HCT116 (cell line): ENCODE measurements around the gene STIMATE. TPM values are rescaled to one million over a fixed set of nuclear protein-coding genes. Genes with fewer than 3 reads are reported as not detected.

Experiments
- ATAC-seq: fragments of 200-7000 bp; cut with Tn5 transposase; 2 replicates; pipeline ENCODE4 v1.9.1; 2020; ENCODE audit warnings: mild to moderate bottlenecking, moderate library complexity
- BruUV-seq: library from RNA; stranded (reverse); fragments of 400-500 nt; replicated peaks from 2 replicates; lab custom pipeline; 2021; lab: Mats Ljungman, UMichigan
- CTCF ChIA-PET: fragments of 300-600 bp; sonication (Branson Sonifier 250); formaldehyde crosslinking; loops from one replicate; lab custom pipeline; 2021; ENCODE audit warnings: antibody characterized with exemption; lab: Charles Lee
- POLR2A ChIA-PET: fragments of 300-600, 350-600 bp; sonication (Branson Sonifier 250); formaldehyde crosslinking; loops from one replicate; lab custom pipeline; 2021; ENCODE audit warnings: antibody characterized with exemption; lab: Charles Lee
- RAD21 ChIA-PET, 2 experiments: fragments of 300-600 bp; sonication (Branson Sonifier 250); formaldehyde crosslinking; loops; one replicate each; lab custom pipeline; 2023; ENCODE audit warnings: low total read pairs in 2 of 2; ENCODE audit not compliant: uncharacterized antibody in 2 of 2, unreplicated experiment in 2 of 2, low non-redundant PET in 1 of 2; lab: Charles Lee
- DNase-seq: peaks from one replicate; pipeline ENCODE4 v3.0.0-alpha.2; 2010; ENCODE audit warnings: low read depth, low spot score
- H2AFZ ChIP-seq: fragments of 200-600 bp; shearing (Covaris generic), sonication (generic); 2 replicates; pipeline ENCODE4 v1.6.1; 2017; ENCODE audit warnings: low read depth, mixed run types, mixed read lengths, antibody characterized with exemption, low read length; ENCODE audit not compliant: poor library complexity, severe bottlenecking
- H3K27ac ChIP-seq: 2 replicates; pipeline ENCODE4 v1.5.1; 2012; ENCODE audit warnings: low read depth, low read length
- H3K27me3 ChIP-seq: fragments of 200-600 bp; sonication (generic); 2 replicates; pipeline ENCODE4 v1.6.1; 2016; ENCODE audit warnings: mixed run types, low read length, mixed read lengths; ENCODE audit not compliant: insufficient read depth
- H3K36me3 ChIP-seq, 2 experiments: fragments of 200-500 bp in 1 of 2; fragments of 200-600 bp in 1 of 2; sonication (Bioruptor generic) in 1 of 2; sonication (generic) in 1 of 2; 2 replicates each; pipeline versions ENCODE4 v1.5.1 to v1.6.1; 2014 to 2016; ENCODE audit warnings: low read length in 2 of 2, inconsistent platforms in 1 of 2, mixed read lengths in 1 of 2, mixed run types in 1 of 2; ENCODE audit not compliant: insufficient read depth in 2 of 2, control insufficient read depth in 1 of 2
- H3K4me1 ChIP-seq, 2 experiments: fragments of 200-600 bp in 1 of 2; sonication (generic) in 1 of 2; 2 replicates each; pipeline versions ENCODE4 v1.5.1 to v1.6.1; 2012 to 2017; ENCODE audit warnings: low read length in 2 of 2, inconsistent platforms in 1 of 2, mild to moderate bottlenecking in 1 of 2, mixed read lengths in 1 of 2, mixed run types in 1 of 2, moderate library complexity in 1 of 2; ENCODE audit not compliant: insufficient read depth in 2 of 2, control insufficient read depth in 1 of 2
- H3K4me2 ChIP-seq: fragments of 200-600 bp; sonication (generic); 2 replicates; pipeline ENCODE4 v1.6.1; 2017; ENCODE audit warnings: mixed run types, low read length, mixed read lengths
- H3K4me3 ChIP-seq, 2 experiments: fragments of 200-600 bp in 1 of 2; sonication (generic) in 1 of 2; replicated peaks in 1 of 2; 2 replicates each; pipeline ENCODE4 v1.5.1; 2011 to 2016; ENCODE audit warnings: low read length in 2 of 2, control low read depth in 1 of 2, low read depth in 1 of 2, mild to moderate bottlenecking in 1 of 2, mixed read lengths in 1 of 2, mixed run types in 1 of 2
- H3K79me2 ChIP-seq: fragments of 200-600 bp; sonication (generic); 2 replicates; pipeline ENCODE4 v1.6.1; 2017; ENCODE audit warnings: mild to moderate bottlenecking, mixed run types, low read length, moderate library complexity, mixed read lengths; ENCODE audit not compliant: insufficient read depth
- H3K9ac ChIP-seq: fragments of 200-600 bp; sonication (generic); 2 replicates; pipeline ENCODE4 v1.6.1; 2016; ENCODE audit warnings: low read length, mixed read lengths
- H3K9me2 ChIP-seq: fragments of 200-600 bp; sonication (generic), shearing (Covaris generic); 2 replicates; pipeline ENCODE4 v1.6.1; 2017; ENCODE audit warnings: mixed run types, mild to moderate bottlenecking, moderate library complexity; ENCODE audit not compliant: insufficient read depth
- H3K9me3 ChIP-seq, 2 experiments: fragments of 200-500 bp in 1 of 2; fragments of 200-600 bp in 1 of 2; sonication (Bioruptor generic) in 1 of 2; sonication (generic) in 1 of 2; 2 replicates each; pipeline ENCODE4 v1.6.1; 2014 to 2017; ENCODE audit warnings: low read length in 2 of 2, mixed read lengths in 2 of 2, inconsistent platforms in 1 of 2, low read depth in 1 of 2, mild to moderate bottlenecking in 1 of 2, mixed run types in 1 of 2, moderate library complexity in 1 of 2; ENCODE audit not compliant: control insufficient read depth in 1 of 2, insufficient read depth in 1 of 2
- H4K20me1 ChIP-seq: fragments of 200-600 bp; sonication (generic), shearing (Covaris generic); 2 replicates; pipeline ENCODE4 v1.6.1; 2017; ENCODE audit warnings: mixed run types, mild to moderate bottlenecking, moderate library complexity; ENCODE audit not compliant: insufficient read depth
- CEBPB ChIP-seq: IDR thresholded peaks from 2 replicates; pipeline ENCODE4 v1.6.1; 2012; ENCODE audit warnings: low read depth
- ELF1 ChIP-seq: IDR thresholded peaks from 2 replicates; pipeline ENCODE4 v1.6.1; 2012; ENCODE audit warnings: low read depth, borderline replicate concordance
- EZH2phosphoT487 ChIP-seq: fragments of 200-600 bp; IDR thresholded peaks from 2 replicates; pipeline ENCODE4 v1.6.1; 2018; ENCODE audit warnings: antibody characterized with exemption, borderline replicate concordance
- POLR2AphosphoS5 ChIP-seq: IDR thresholded peaks from 2 replicates; pipeline ENCODE4 v1.6.1; 2011; ENCODE audit warnings: mild to moderate bottlenecking, low read depth, low read length, moderate library complexity
- SRF ChIP-seq: IDR thresholded peaks from 2 replicates; pipeline ENCODE4 v1.6.1; 2012; ENCODE audit warnings: low read depth
- intact Hi-C: fragments of 100-400 bp; cut with micrococcal nuclease; formaldehyde crosslinking; loops from 2 replicates; pipeline ENCODE4 v1.10.0; 2022
- total RNA-seq: library from RNA; stranded (reverse); gene quantifications from one replicate; pipeline ENCODE4 v1.2.1, GENCODE V29; 2021; ENCODE audit not compliant: unreplicated experiment

The STIMATE gene
- total RNA-seq, 1 experiment from 2014 or later = 20.2 TPM

- DNase-seq (no peak), ATAC-seq (no peak)
- Histone ChIP-seq H3K4me2 (no peak overlapping the region), H3K27me3 (no peaks in the 10 kb centered on the region), H2AFZ (no peak overlapping the region), H3K9me2 (no peaks in the 10 kb centered on the region), H3K4me1 (no peaks in the 10 kb centered on the region), H3K9me3 (no peaks in the 10 kb centered on the region), H3K27ac (no peak overlapping the region), H3K36me3 (peaks cover 10 to 19% of the 10 kb centered on the region in 2 experiments), H4K20me1 (no peaks in the 10 kb centered on the region), H3K9ac (no peak overlapping the region), H3K79me2 (no peaks in the 10 kb centered on the region), H3K4me3 (no peak overlapping the region)
- TF ChIP-seq SRF (no peak), ELF1 (no peak)
- no TSS peak for BruUV-seq
- intact Hi-C loops = no loop called here
- CTCF ChIA-PET = no interaction called here
- POLR2A ChIA-PET = no interaction called here
- RAD21 ChIA-PET = no interaction called here
These were observed 15.8 kb upstream of the STIMATE start for GRCh38 chr3:52912885-52913731.

- no peaks in the 10 kb centered on the region for H3K4me1 ChIP-seq
- no peak overlapping the region for H2AFZ ChIP-seq
- no peak overlapping the region for H3K4me2 ChIP-seq
- no TSS peak for BruUV-seq
- DNase-seq = no peak
- no peak overlapping the region for H3K4me3 ChIP-seq
- RAD21 ChIA-PET = no interaction called here
- no peaks in the 10 kb centered on the region for H3K9me2 ChIP-seq
- H4K20me1 ChIP-seq = no peaks in the 10 kb centered on the region
- POLR2A ChIA-PET = no interaction called here
- no peaks in the 10 kb centered on the region for H3K79me2 ChIP-seq
- intact Hi-C loops = no loop called here
- H3K9ac ChIP-seq = no peak overlapping the region
- TF ChIP-seq EZH2phosphoT487 (no peak), POLR2AphosphoS5 (no peak), CEBPB (no peak)
- H3K36me3 ChIP-seq = peaks cover 16 to 24% of the 10 kb centered on the region in 2 experiments
- ATAC-seq = no peak
- no peaks in the 10 kb centered on the region for H3K9me3 ChIP-seq
- no peak overlapping the region for H3K27ac ChIP-seq
- H3K27me3 ChIP-seq = no peaks in the 10 kb centered on the region
- CTCF ChIA-PET = no interaction called here
These were observed 13.5 kb upstream of the STIMATE start for GRCh38 chr3:52910823-52911222.
